Tibial nerve (tissue), 4 donors: ENCODE results near the gene TBC1D22A. TPM values are rescaled to one million over a fixed set of nuclear protein-coding genes. Genes with fewer than 3 reads are reported as not detected.

Experiments
- DNase-seq, 2 donors: peaks; one replicate each; pipeline ENCODE4 v3.0.0-alpha.2; 2019; ENCODE audit warnings: low spot score in 2 of 2
- H3K27ac ChIP-seq, 4 donors: fragments of 200-600 bp; sonication (generic) in 3 of 4; one replicate each; pipeline ENCODE4 v1.5.1; 2017 to 2019; ENCODE audit warnings: mild to moderate bottlenecking in 1 of 4
- H3K27me3 ChIP-seq, 2 donors: fragments of 200-600 bp; sonication (generic) in 1 of 2; one replicate each; pipeline versions ENCODE4 v1.5.1 to v1.6.0; 2017 to 2019
- H3K36me3 ChIP-seq, 3 donors: fragments of 200-600 bp; sonication (generic); one replicate each; pipeline ENCODE4 v1.5.1; 2018 to 2019
- H3K4me1 ChIP-seq, 4 donors: fragments of 200-600 bp; sonication (generic) in 3 of 4; one replicate each; pipeline ENCODE4 v1.5.1; 2017 to 2019
- H3K4me3 ChIP-seq, 4 donors: fragments of 200-600 bp; sonication (generic) in 3 of 4; one replicate each; pipeline ENCODE4 v1.5.1; 2017 to 2019; ENCODE audit warnings: mild to moderate bottlenecking in 1 of 4, moderate library complexity in 1 of 4
- H3K9me3 ChIP-seq, 4 donors: fragments of 200-600 bp; sonication (generic) in 3 of 4; one replicate each; pipeline ENCODE4 v1.5.1; 2017 to 2019
- CTCF ChIP-seq, 5 experiments: fragments of 200-600 bp in 3 of 5; fragments of 450-650 bp in 2 of 5; sonication (generic) in 3 of 5; IDR thresholded peaks; one replicate each; pipeline ENCODE4 v1.5.1; 2016 to 2019; ENCODE audit warnings: antibody characterized with exemption in 5 of 5, mild to moderate bottlenecking in 3 of 5, moderate library complexity in 2 of 5
- EP300 ChIP-seq, 2 donors: sonication (generic); formaldehyde crosslinking; IDR thresholded peaks; one replicate each; pipeline ENCODE4 v1.6.1; 2017; ENCODE audit warnings: antibody characterized with exemption in 2 of 2, mild to moderate bottlenecking in 1 of 2
- POLR2A ChIP-seq, 2 donors: fragments of 450-650 bp; IDR thresholded peaks; one replicate each; pipeline ENCODE4 v1.6.1; 2017; ENCODE audit warnings: antibody characterized with exemption in 2 of 2, mild to moderate bottlenecking in 2 of 2, moderate library complexity in 2 of 2
- WGBS, 2 donors: methylation state at CpG; one replicate each; pipeline ENCODE4 v1.1.5; 2018; 5-methylcytosine and 5-hydroxymethylcytosine counted together
- total RNA-seq, 4 donors: library from RNA; depleted of rRNA; stranded (reverse); fragments of >200 nt; gene quantifications; one replicate each; pipeline ENCODE4 v1.1.0, GENCODE V29; 2016

Gene TBC1D22A
- total RNA-seq, 4 donors from 2014 or later = 27.3 to 35.4 (median 29.3) TPM

DNA sequence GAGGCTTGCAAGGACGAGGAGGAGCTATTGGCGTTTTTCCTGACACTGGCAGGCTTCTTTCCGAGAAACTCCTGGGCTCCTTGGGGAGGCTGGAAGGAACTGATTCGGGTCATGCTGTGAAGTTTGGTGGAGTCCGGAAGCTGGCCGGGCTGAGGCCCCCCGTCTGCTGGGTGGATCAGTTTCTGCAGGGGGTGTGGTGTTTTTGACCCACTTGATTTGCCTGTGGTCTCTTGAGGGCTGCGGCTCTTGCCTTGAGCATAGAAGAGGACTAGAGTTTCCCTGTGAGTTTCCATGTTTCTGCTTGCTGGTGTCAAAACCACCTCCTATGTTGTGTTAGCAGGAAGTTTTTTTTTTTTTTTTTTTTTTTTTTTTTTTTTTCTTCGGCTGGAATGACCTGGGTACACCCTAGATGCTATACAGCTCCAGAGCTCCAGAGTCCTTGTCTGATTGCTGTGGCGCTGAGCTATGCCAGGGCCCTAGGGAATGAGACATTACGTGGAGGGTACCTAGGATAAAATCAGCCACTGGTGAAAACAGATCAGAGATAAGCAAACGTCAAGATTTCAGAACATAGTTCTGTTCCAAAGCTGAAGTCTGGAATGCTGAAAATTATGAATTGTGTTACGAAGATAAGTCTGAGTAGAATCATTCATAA, 728 bp downstream of the TBC1D22A start:
- no peaks in the 10 kb centered on the region for H3K9me3 ChIP-seq
- peak overlapping the region; percentile 69 to 95 (median 81) for H3K4me3 ChIP-seq
- peaks cover 0 to 5% (median 0%) of the 10 kb centered on the region in 3 donors for H3K36me3 ChIP-seq
- TF ChIP-seq POLR2A (IDR thresholded peaks at IDR 0.05) (no peak), EP300 (IDR thresholded peaks at IDR 0.05) (no peak), CTCF (IDR thresholded peaks at IDR 0.05) (no peak)
- H3K27ac ChIP-seq = peak overlapping the region; percentile 93 to 98 (median 94)
- peak; percentile 38 to 51 for DNase-seq
- 13 to 16% methylated on average over 9 to 13 of the region's 13 CpGs for WGBS, 2 donors
- peaks cover 0 to 68% (median 35%) of the 10 kb centered on the region in 4 donors for H3K4me1 ChIP-seq
- no peaks in the 10 kb centered on the region for H3K27me3 ChIP-seq

DNA sequence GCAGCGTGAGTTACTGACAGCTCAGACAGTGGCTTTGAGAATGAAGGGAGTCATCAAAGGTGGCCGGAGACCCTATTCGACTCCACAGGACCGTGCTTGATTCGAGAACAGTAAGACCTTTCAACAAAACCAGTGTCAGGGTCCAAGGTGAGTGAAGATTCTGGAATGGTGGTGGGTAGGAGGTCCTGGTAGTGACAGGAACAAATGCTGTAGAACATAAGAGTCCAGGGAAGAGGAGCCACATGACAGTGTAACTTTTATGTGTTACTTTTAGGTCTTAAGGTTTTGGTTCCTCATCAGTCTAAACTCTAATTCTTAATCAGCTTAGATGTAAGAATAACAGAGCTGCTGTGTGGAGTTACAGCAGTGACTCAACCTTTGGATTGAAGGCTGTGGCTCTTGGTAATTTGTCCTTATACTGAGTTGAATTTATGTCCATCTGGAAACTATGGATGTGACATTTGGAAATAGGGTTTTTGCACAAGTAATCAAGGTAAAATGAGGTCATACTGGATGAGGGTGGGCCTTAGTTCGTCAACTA, 1.8 kb downstream of the TBC1D22A start:
- Histone ChIP-seq H3K36me3 (peaks cover 0 to 5% (median 0%) of the 10 kb centered on the region in 3 donors), H3K27me3 (no peaks in the 10 kb centered on the region), H3K4me1 (peaks cover 0 to 67% (median 38%) of the 10 kb centered on the region in 4 donors), H3K4me3 (no peak overlapping the region), H3K27ac (peak overlapping the region in 3 of 4 donors; percentile 93 to 98 (median 95)), H3K9me3 (no peaks in the 10 kb centered on the region)
- no peak for TF ChIP-seq EP300 (IDR thresholded peaks at IDR 0.05)
- TF ChIP-seq POLR2A (IDR thresholded peaks at IDR 0.05) = no peak
- TF ChIP-seq CTCF (IDR thresholded peaks at IDR 0.05) = no peak
- 81 to 87% methylated on average over 6 of the region's 6 CpGs for WGBS, 2 donors
- no peak for DNase-seq

- DNase-seq = no peak
- no peaks in the 10 kb centered on the region for H3K9me3 ChIP-seq
- TF ChIP-seq EP300 (IDR thresholded peaks at IDR 0.05) (no peak), POLR2A (IDR thresholded peaks at IDR 0.05) (no peak), CTCF (IDR thresholded peaks at IDR 0.05) (no peak)
Measured at GRCh38 chr22:46764779-46765485, 2.5 kb downstream of the TBC1D22A start.

GRCh38 chr22:46766611-46767010, 4.2 kb downstream of the TBC1D22A start:
- peaks cover 0 to 5% (median 0%) of the 10 kb centered on the region in 3 donors for H3K36me3 ChIP-seq
- H3K27me3 ChIP-seq = no peaks in the 10 kb centered on the region
- TF ChIP-seq CTCF (IDR thresholded peaks at IDR 0.05) = no peak
- H3K4me1 ChIP-seq = peaks cover 0 to 75% (median 43%) of the 10 kb centered on the region in 4 donors
- WGBS, 2 donors = 92 to 94% methylated on average over 8 of the region's 8 CpGs
- H3K27ac ChIP-seq = peak overlapping the region in 1 of 4 donors; percentile 78
- no peak overlapping the region for H3K4me3 ChIP-seq
- H3K9me3 ChIP-seq = no peaks in the 10 kb centered on the region
- no peak for DNase-seq

More at GRCh38 chr22:46764779-46765485, 2.5 kb downstream of the TBC1D22A start:
- H3K36me3 ChIP-seq = peaks cover 0 to 5% (median 0%) of the 10 kb centered on the region in 3 donors
- 83 to 91% methylated on average over 6 of the region's 6 CpGs for WGBS, 2 donors
- H3K27me3 ChIP-seq = no peaks in the 10 kb centered on the region
- peaks cover 0 to 72% (median 43%) of the 10 kb centered on the region in 4 donors for H3K4me1 ChIP-seq
- H3K4me3 ChIP-seq = no peak overlapping the region
- H3K27ac ChIP-seq = peak overlapping the region in 1 of 4 donors; percentile 12
